Heart right ventricle (tissue), 16 donors: ENCODE results near the gene PRG3. TPM values are rescaled to one million over a fixed set of nuclear protein-coding genes. Genes with fewer than 3 reads are reported as not detected.

Experiments used
- ATAC-seq, 8 donors: fragments of 200-7000 bp; cut with Tn5 transposase; one replicate each; pipeline ENCODE4 v1.9.1; 2020; ENCODE audit warnings: mild to moderate bottlenecking in 8 of 8, moderate library complexity in 8 of 8, moderate number of reproducible peaks in 1 of 8
- DNase-seq, 2 donors: peaks; one replicate each; pipeline ENCODE4 v3.0.0-alpha.2; 2020
- H3K27ac ChIP-seq, 10 donors: fragments of 200-600 bp; sonication (generic) in 2 of 10; one replicate each; pipeline versions ENCODE4 v1.5.0 to v1.8.0; 2020 to 2022; ENCODE audit warnings: mild to moderate bottlenecking in 3 of 10
- H3K27me3 ChIP-seq, 7 donors: fragments of 200-600 bp; one replicate each; pipeline ENCODE4 v1.8.0; 2021 to 2022; ENCODE audit warnings: mild to moderate bottlenecking in 2 of 7
- H3K36me3 ChIP-seq, 9 donors: fragments of 200-600 bp; sonication (generic) in 1 of 9; one replicate each; pipeline versions ENCODE4 v1.5.0 to v1.8.0; 2020 to 2022; ENCODE audit warnings: mild to moderate bottlenecking in 2 of 9
- H3K4me1 ChIP-seq, 9 donors: fragments of 200-600 bp; sonication (generic) in 1 of 9; one replicate each; pipeline versions ENCODE4 v1.5.0 to v1.8.0; 2020 to 2022; ENCODE audit warnings: mild to moderate bottlenecking in 4 of 9
- H3K4me3 ChIP-seq, 10 donors: fragments of 200-600 bp; sonication (generic) in 2 of 10; one replicate each; pipeline versions ENCODE4 v1.5.0 to v1.8.0; 2020 to 2022; ENCODE audit warnings: mild to moderate bottlenecking in 7 of 10, moderate library complexity in 2 of 10
- H3K9me3 ChIP-seq, 11 donors: fragments of 200-600 bp in 10 of 11; sonication (generic) in 2 of 11; one replicate each; pipeline versions ENCODE4 v1.5.0 to v1.8.0; 2013 to 2022; ENCODE audit warnings: mild to moderate bottlenecking in 2 of 11, control low read depth in 1 of 11, moderate library complexity in 1 of 11
- WGBS, 2 donors: extraction: QIAGEN DNeasy Blood & Tissue Kit; methylation state at CpG; one replicate each; pipeline ENCODE4 v1.1.7; 2013; ENCODE audit warnings: inconsistent platforms in 1 of 2; 5-methylcytosine and 5-hydroxymethylcytosine counted together
- intact Hi-C, 10 donors: fragments of 100-400 bp; cut with DNase I; formaldehyde crosslinking; loops; one replicate each; pipeline versions ENCODE4 v1.11.1 to v1.14.2; 2022
- polyA plus RNA-seq, 2 donors: library from polyadenylated mRNA; stranded (reverse); fragments of 200-250 nt; gene quantifications; one replicate each; pipeline ENCODE4 v1.2.3, GENCODE V29; 2013
- total RNA-seq, 10 donors: library from RNA; stranded (reverse); fragmentation: NEBNext Ultra II Directional in 3 of 10; extraction: Animal tissue kit (Norgen Biotek cat#: 25700) in 3 of 10; gene quantifications; one replicate each; pipeline versions ENCODE4 v1.2.1 to v1.2.4, GENCODE V29; 2021 to 2023
- TF ChIP-seq, protein P1 (sequence below), 9 donors: fragments of 200-600 bp; sonication (generic) in 2 of 9; IDR thresholded peaks; one replicate each; pipeline versions ENCODE4 v1.5.0 to v1.8.0; 2021 to 2022; ENCODE audit warnings: antibody characterized with exemption in 9 of 9, mild to moderate bottlenecking in 5 of 9, moderate library complexity in 1 of 9
- donor health status: Arrhythmogenic right ventricular cardiomyopathy.
- donor health status: ischemic (EF 13 %, LVEDD 7.1; RV severe dilation, severe dysfunction).
- donor health status: healthy with polysubstance abuse.
- donor health status: DM: no; HTN: yes; CAD: no.
- donor health status: DM: no; HTN: no; CAD: no.
- donor health status: ischemic (EF 25% LVEDD 6.9; RV normal size, moderate dysfunction).
- donor health status: ischemic (EF 25% LVEDD 5.7; RV mildly dilated, moderate dysfunction).
- donor health status: healthy.
- donor health status: DM: yes; HTN: yes; CAD: no.
- donor health status: Ischemic cardiomyopathy.
- donor health status: ischemic (EF 35%, LVEDD 5.7; RV mildly dilated, moderate dysfunction).
- donor health status: nonischemic (EF 11% LVEDD 7.7; RV severe dilation, severe dysfunction).
- donor health status: DM: yes; HTN: yes; CAD: no.
- donor health status: PGD.
- donor health status: ischemic (EF 29% LVEDD 5.4; RV normal size, mild dysfunction).
- donor health status: nonischemic (EF 23%, LVEDD 6.1; RV moderate dilation, normal function).

Gene PRG3
- total and polyA plus RNA-seq, 12 donors, result not detected

DNA sequence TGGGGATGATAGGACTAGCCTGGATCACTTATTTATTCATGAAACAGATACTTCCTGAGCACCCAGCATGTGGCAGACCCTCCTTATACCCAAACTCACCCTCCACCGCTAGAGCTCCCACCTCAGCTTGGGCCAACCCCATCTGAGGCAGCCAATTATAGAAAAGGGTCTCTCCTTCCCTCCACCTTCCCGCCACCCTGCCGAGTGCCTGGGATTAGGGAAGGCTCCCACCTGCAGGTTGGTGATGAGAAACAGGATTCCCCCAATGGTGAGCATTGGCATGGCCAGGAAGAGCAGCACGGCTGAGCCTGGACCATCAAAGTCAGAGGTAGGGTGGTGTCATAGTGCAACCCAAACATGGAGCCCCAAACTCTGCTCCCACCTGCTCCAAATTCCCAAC, 40.1 kb upstream of the PRG3 start:
- TF ChIP-seq, protein P1, sequence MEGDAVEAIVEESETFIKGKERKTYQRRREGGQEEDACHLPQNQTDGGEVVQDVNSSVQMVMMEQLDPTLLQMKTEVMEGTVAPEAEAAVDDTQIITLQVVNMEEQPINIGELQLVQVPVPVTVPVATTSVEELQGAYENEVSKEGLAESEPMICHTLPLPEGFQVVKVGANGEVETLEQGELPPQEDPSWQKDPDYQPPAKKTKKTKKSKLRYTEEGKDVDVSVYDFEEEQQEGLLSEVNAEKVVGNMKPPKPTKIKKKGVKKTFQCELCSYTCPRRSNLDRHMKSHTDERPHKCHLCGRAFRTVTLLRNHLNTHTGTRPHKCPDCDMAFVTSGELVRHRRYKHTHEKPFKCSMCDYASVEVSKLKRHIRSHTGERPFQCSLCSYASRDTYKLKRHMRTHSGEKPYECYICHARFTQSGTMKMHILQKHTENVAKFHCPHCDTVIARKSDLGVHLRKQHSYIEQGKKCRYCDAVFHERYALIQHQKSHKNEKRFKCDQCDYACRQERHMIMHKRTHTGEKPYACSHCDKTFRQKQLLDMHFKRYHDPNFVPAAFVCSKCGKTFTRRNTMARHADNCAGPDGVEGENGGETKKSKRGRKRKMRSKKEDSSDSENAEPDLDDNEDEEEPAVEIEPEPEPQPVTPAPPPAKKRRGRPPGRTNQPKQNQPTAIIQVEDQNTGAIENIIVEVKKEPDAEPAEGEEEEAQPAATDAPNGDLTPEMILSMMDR (IDR thresholded peaks at IDR 0.05), result no peak
- ATAC-seq (no peak), DNase-seq (no peak)
- Histone ChIP-seq H3K36me3 (peaks cover 0 to 92% (median 41%) of the 10 kb centered on the region in 9 donors), H3K27me3 (no peaks in the 10 kb centered on the region), H3K4me1 (peaks cover 20 to 59% (median 36%) of the 10 kb centered on the region in 9 donors), H3K27ac (no peak overlapping the region), H3K9me3 (no peaks in the 10 kb centered on the region), H3K4me3 (no peak overlapping the region)
- WGBS, 2 donors, result 89 to 91% methylated on average over 4 of the region's 4 CpGs
- intact Hi-C loops, result loop anchor here in 1 of 10 donors (5.0 kb wide), 1 partner anchor 69 kb away; no protein-coding TSS in a partner anchor

DNA sequence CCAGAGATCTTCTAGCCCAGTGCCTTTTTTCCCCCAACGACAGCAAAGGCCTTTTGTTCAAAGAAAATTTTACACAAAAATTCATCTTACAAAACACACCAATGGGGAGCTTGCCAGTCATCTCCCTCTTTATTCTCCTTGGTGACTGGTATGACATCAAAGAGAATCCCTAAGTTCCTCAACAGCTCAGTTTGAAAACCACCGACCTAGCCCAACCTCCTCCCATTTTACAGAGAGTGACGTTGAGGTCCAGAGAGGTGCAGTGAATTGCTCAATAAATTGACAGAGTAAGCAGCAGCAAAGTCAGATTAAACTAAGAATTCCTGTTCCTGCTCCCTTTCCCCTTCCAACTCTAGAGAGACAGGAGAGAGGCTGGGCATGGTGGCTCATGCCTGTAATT, 38.2 kb upstream of the PRG3 start:
- TF ChIP-seq, protein P1 (IDR thresholded peaks at IDR 0.05), result no peak
- Histone ChIP-seq H3K4me1 (peaks cover 3 to 40% (median 17%) of the 10 kb centered on the region in 9 donors), H3K4me3 (no peak overlapping the region), H3K27ac (no peak overlapping the region), H3K36me3 (peaks cover 0 to 100% (median 54%) of the 10 kb centered on the region in 9 donors), H3K9me3 (no peaks in the 10 kb centered on the region), H3K27me3 (no peaks in the 10 kb centered on the region)
- 84 to 86% methylated on average over 3 of the region's 3 CpGs for WGBS, 2 donors
- ATAC-seq (no peak), DNase-seq (no peak)
- intact Hi-C loops, result no loop called here

DNA sequence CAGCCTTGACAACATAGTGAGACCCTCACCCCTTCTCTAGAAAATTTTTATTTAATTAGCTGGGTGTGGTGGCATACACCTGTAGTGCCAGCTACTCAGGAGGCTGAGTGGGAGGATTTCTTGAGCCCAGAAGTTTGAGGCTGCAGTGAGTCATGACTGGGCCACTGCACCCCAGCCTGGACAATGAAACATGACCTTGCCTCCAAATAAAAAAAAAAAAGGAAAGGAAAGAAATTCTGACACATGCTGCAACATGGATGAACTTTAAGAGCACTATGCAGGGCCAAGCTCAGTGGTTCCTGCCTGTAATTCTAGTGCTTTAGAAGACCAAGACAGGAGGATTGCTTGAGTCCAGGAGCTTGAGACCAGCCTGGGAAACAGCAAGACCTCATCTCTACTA, 37.2 kb upstream of the PRG3 start:
- no peaks in the 10 kb centered on the region for H3K27me3 ChIP-seq
- DNase-seq (no peak), ATAC-seq (no peak)
- intact Hi-C loops, result no loop called here
- H3K36me3 ChIP-seq, result peaks cover 0 to 100% (median 60%) of the 10 kb centered on the region in 9 donors
- H3K4me3 ChIP-seq, result no peak overlapping the region
- TF ChIP-seq, protein P1 (IDR thresholded peaks at IDR 0.05), result no peak
- H3K9me3 ChIP-seq, result no peaks in the 10 kb centered on the region
- H3K4me1 ChIP-seq, result peaks cover 0 to 31% (median 16%) of the 10 kb centered on the region in 9 donors
- H3K27ac ChIP-seq, result no peak overlapping the region

DNA sequence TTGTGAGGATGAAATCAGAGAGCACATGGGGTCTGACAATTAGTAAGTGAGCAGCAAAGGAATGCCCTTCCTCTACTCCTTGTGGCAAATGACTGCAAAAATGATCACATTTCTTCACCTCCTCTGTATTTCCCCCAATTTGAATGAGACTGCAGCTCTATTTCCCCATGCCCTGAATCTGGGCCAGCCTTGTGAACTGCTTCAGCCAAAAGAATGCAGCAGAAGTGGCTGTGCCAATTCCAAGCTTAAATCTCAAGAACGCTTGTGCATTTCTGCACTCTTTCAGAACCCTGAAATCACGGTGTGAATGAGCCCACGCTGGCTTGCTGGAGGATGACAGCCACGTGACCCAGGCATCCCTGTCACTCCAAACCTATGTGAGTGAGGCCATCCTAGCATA, 36.1 kb upstream of the PRG3 start:
- H3K9me3 ChIP-seq, result no peaks in the 10 kb centered on the region
- TF ChIP-seq, protein P1 (IDR thresholded peaks at IDR 0.05), result no peak
- intact Hi-C loops, result no loop called here
- DNase-seq, result no peak
- H3K27ac ChIP-seq, result no peak overlapping the region
- H3K27me3 ChIP-seq, result no peaks in the 10 kb centered on the region
- 76 to 77% methylated on average over 4 of the region's 4 CpGs for WGBS, 2 donors
- H3K4me1 ChIP-seq, result peaks cover 0 to 33% (median 23%) of the 10 kb centered on the region in 9 donors
- no peak overlapping the region for H3K4me3 ChIP-seq
- peaks cover 0 to 100% (median 52%) of the 10 kb centered on the region in 9 donors for H3K36me3 ChIP-seq
- ATAC-seq, result no peak
